A549 (cell line): ENCODE measurements around the gene DENND4B. TPM values are rescaled to one million over a fixed set of nuclear protein-coding genes. Genes with fewer than 3 reads are reported as not detected.

Source experiments
- ATAC-seq, 2 experiments: fragments of 200-7000 bp in 1 of 2; fragments of >200 bp in 1 of 2; cut with Nextera tagmentation in 1 of 2; cut with Tn5 transposase in 1 of 2; 3 replicates each; pipeline versions ENCODE4 v1.8.0 to v1.9.1; 2018 to 2020; ENCODE audit warnings: mild to moderate bottlenecking in 1 of 2, moderate library complexity in 1 of 2
- CTCF ChIA-PET: fragments of 300-600 bp; sonication (Branson Sonifier 250); formaldehyde crosslinking; extraction: SDS; loops from one replicate; lab custom pipeline; 2021; ENCODE audit warnings: antibody characterized with exemption, inconsistent platforms; lab: Yijun Ruan, JAX
- POLR2A ChIA-PET: fragments of 350-600 bp; formaldehyde crosslinking; extraction: SDS; loops from one replicate; lab custom pipeline; 2021; ENCODE audit warnings: antibody characterized with exemption, inconsistent platforms; lab: Yijun Ruan, JAX
- DNase-seq, 2 experiments: peaks; one replicate each; pipeline versions ENCODE4 v3.0.0 to v3.0.0-alpha.2; 2011 to 2016; ENCODE audit warnings: low read depth in 1 of 2, low spot score in 1 of 2
- FAIRE-seq: peaks from 2 replicates; lab custom pipeline; 2011; peaks lifted over from hg19 to GRCh38; lab: Jason Lieb, UNC
- H3K27ac ChIP-seq, 2 experiments: fragments of >200 bp; sonication (Bioruptor Twin); formaldehyde crosslinking; 3 replicates each; pipeline ENCODE4 v1.5.1; 2016 to 2017
- H3K4me1 ChIP-seq: fragments of >200 bp; sonication (Bioruptor Twin); formaldehyde crosslinking; 3 replicates; pipeline ENCODE4 v1.6.1; 2016
- H3K4me2 ChIP-seq: fragments of >200 bp; sonication (Bioruptor Twin); formaldehyde crosslinking; 3 replicates; pipeline ENCODE4 v1.6.1; 2016
- H3K4me3 ChIP-seq: fragments of >200 bp; sonication (Bioruptor Twin); formaldehyde crosslinking; 3 replicates; pipeline ENCODE4 v1.5.1; 2016
- H3K9me3 ChIP-seq: fragments of >200 bp; sonication (Bioruptor Twin); formaldehyde crosslinking; 3 replicates; pipeline ENCODE4 v1.6.1; 2016
- BCL3 ChIP-seq: fragments of >200 bp; sonication (Bioruptor Twin); formaldehyde crosslinking; IDR thresholded peaks from 3 replicates; pipeline ENCODE4 v1.6.1; 2016
- BHLHE40 ChIP-seq: IDR thresholded peaks from 2 replicates; pipeline ENCODE4 v1.6.1; 2012; ENCODE audit warnings: low read depth, low read length, inconsistent platforms
- CEBPB ChIP-seq, 2 experiments: fragments of >200 bp in 1 of 2; sonication (Bioruptor Twin) in 1 of 2; formaldehyde crosslinking in 1 of 2; IDR thresholded peaks; 2 replicates each; pipeline ENCODE4 v1.6.1; 2012 to 2016
- CHD4 ChIP-seq: fragments of 200-600 bp; sonication (generic); IDR thresholded peaks from 2 replicates; pipeline ENCODE4 v1.6.1; 2016; ENCODE audit warnings: antibody characterized with exemption, mild to moderate bottlenecking, borderline replicate concordance
- CTCF ChIP-seq: fragments of >200 bp; sonication (Bioruptor Twin); formaldehyde crosslinking; IDR thresholded peaks from 3 replicates; pipeline ENCODE4 v1.5.1; 2016
- E2F6 ChIP-seq: IDR thresholded peaks from 2 replicates; pipeline ENCODE4 v1.6.1; 2012; ENCODE audit warnings: low read depth, borderline replicate concordance
- EHF ChIP-seq: fragments of 250-450 bp; sonication (Bioruptor Pico); IDR thresholded peaks from 2 replicates; pipeline ENCODE4 v1.5.0; 2020; ENCODE audit warnings: mild to moderate bottlenecking
- EHMT2 ChIP-seq: fragments of 200-600 bp; sonication (generic); IDR thresholded peaks from 2 replicates; pipeline ENCODE4 v1.6.1; 2016; ENCODE audit warnings: antibody characterized with exemption, low read depth, mild to moderate bottlenecking, moderate library complexity
- EP300 ChIP-seq, 2 experiments: fragments of >200 bp; sonication (Bioruptor Twin); formaldehyde crosslinking; IDR thresholded peaks; 2 replicates in 1 of 2; 3 replicates in 1 of 2; pipeline ENCODE4 v1.6.1; 2016 to 2017
- FOSL2 ChIP-seq, 2 experiments: fragments of 450-650 bp in 1 of 2; fragments of >200 bp in 1 of 2; sonication (Bioruptor Twin) in 1 of 2; formaldehyde crosslinking; IDR thresholded peaks; 2 replicates each; pipeline versions ENCODE4 v1.5.0 to v1.6.1; 2016 to 2020; ENCODE audit warnings: mild to moderate bottlenecking in 1 of 2, moderate library complexity in 1 of 2
- FOXS1 ChIP-seq: fragments of 250-450 bp; sonication (Bioruptor Pico); IDR thresholded peaks from 2 replicates; pipeline ENCODE4 v1.5.0; 2020; ENCODE audit warnings: mild to moderate bottlenecking, moderate library complexity
- MAX ChIP-seq: IDR thresholded peaks from 2 replicates; pipeline ENCODE4 v1.6.1; 2012
- POLR2AphosphoS2 ChIP-seq: conservative IDR thresholded peaks from 2 replicates; pipeline ENCODE4 v1.6.1; 2012; ENCODE audit warnings: low read length, improper control_type of control experiment, inconsistent platforms
- REST ChIP-seq: fragments of 200-600 bp; sonication (generic); IDR thresholded peaks from 2 replicates; pipeline ENCODE4 v1.6.1; 2016; ENCODE audit warnings: antibody characterized with exemption, mild to moderate bottlenecking, moderate library complexity
- SREBF2 ChIP-seq: fragments of 450-650 bp; IDR thresholded peaks from 2 replicates; pipeline ENCODE4 v1.6.1; 2014; ENCODE audit warnings: mild to moderate bottlenecking, moderate library complexity
- TP53 ChIP-seq: fragments of 250-450 bp; sonication (Bioruptor Pico); IDR thresholded peaks from 2 replicates; pipeline ENCODE4 v1.5.0; 2021; ENCODE audit warnings: mild to moderate bottlenecking, moderate library complexity
- WGBS: methylation state at CpG from one replicate; pipeline ENCODE4 v1.1.6; 2017; ENCODE audit errors: missing lambda C conversion rate; 5-methylcytosine and 5-hydroxymethylcytosine counted together
- polyA plus RNA-seq, 4 experiments: library from polyadenylated mRNA; depleted of rRNA in 3 of 4; stranded (reverse); fragments of >200 nt; fragmentation: RNase III in 1 of 4; extraction: RNeasy Plus Mini Kit Qiagen cat#74134 plus additional on column Dnase treatment in 1 of 4; gene quantifications; 2 replicates in 3 of 4; 3 replicates in 1 of 4; pipeline ENCODE4 v1.2.3, GENCODE V29; 2011 to 2017

DENND4B gene
- polyA plus RNA-seq, 2 of the 4 experiments (the other 2 are of a cell fraction) = 18.7 to 43.3 TPM

- TF ChIP-seq REST = no peak
- no peak for TF ChIP-seq CHD4
- TF ChIP-seq FOSL2 (IDR thresholded peaks at IDR 0.05) = no peak
- TF ChIP-seq FOSL2 (CRISPR knock-in tag; IDR thresholded peaks at IDR 0.05) = no peak
- no peak for TF ChIP-seq SREBF2
- TF ChIP-seq CTCF = no peak
- no peak for TF ChIP-seq EHF
- TF ChIP-seq E2F6 = no peak
- TF ChIP-seq TP53 (CRISPR knock-in tag) = no peak
Observed at GRCh38 chr1:153932156-153933131, 14.1 kb downstream of the DENND4B start (continued).

- H3K4me3 ChIP-seq = no peak overlapping the region
- no peak overlapping the region for H3K27ac ChIP-seq
- H3K4me1 ChIP-seq = no peaks in the 10 kb centered on the region
- ChIA-PET POLR2A (interaction anchor here (1.4 kb wide), 1 partner anchor 16 kb away, joined by 5 read pairs; the partner anchor contains the start of gene DENND4B), CTCF (interaction anchor here (0.6 to 6.1 kb wide), 6 partner anchors 7 to 133 kb away, joined by 3 to 39 read pairs (median 3); partner anchors contain the start of gene DENND4B)
- 92% methylated on average over 14 of the region's 14 CpGs for whole genome bisulfite sequencing
- no peak for FAIRE-seq
- H3K9me3 ChIP-seq = no peaks in the 10 kb centered on the region
- TF ChIP-seq POLR2AphosphoS2 = no peak
- TF ChIP-seq MAX = no peak
- H3K4me2 ChIP-seq = no peak overlapping the region
- DNase-seq = peak in 1 of 2 experiments; percentile 39
- peak; percentile 63 to 70; a peak in 5 of 6 replicates for ATAC-seq
Observed at GRCh38 chr1:153929981-153930948, 16.3 kb downstream of the DENND4B start.

- WGBS = 89% methylated on average over 5 of the region's 5 CpGs
- Histone ChIP-seq H3K4me1 (no peaks in the 10 kb centered on the region; the same call in 2 of the 3 replicates), H3K27ac (no peak overlapping the region), H3K4me2 (no peak overlapping the region), H3K9me3 (no peaks in the 10 kb centered on the region), H3K4me3 (no peak overlapping the region)
- DNase-seq = no peak
- CTCF ChIA-PET = interaction anchor here (0.6 to 6.1 kb wide), 6 partner anchors 8 to 133 kb away, joined by 3 to 39 read pairs (median 4); partner anchors contain the start of genes DENND4B and RAB13
- no peak for ATAC-seq
- no peak for FAIRE-seq
- POLR2A ChIA-PET = interaction anchor here (1.4 kb wide), 1 partner anchor 16 kb away, joined by 5 read pairs; the partner anchor contains the start of gene DENND4B
- TF ChIP-seq CHD4 (no peak), CEBPB (IDR thresholded peaks at IDR 0.05) (no peak), POLR2AphosphoS2 (no peak), EP300 (IDR thresholded peaks at IDR 0.05) (no peak), E2F6 (no peak), BHLHE40 (no peak), FOXS1 (no peak), EHMT2 (no peak), BCL3 (no peak), CTCF (no peak)
Observed at GRCh38 chr1:153929426-153929825, 17.1 kb downstream of the DENND4B start.
